ENCODE measurements around the gene SNORC.

DNA sequence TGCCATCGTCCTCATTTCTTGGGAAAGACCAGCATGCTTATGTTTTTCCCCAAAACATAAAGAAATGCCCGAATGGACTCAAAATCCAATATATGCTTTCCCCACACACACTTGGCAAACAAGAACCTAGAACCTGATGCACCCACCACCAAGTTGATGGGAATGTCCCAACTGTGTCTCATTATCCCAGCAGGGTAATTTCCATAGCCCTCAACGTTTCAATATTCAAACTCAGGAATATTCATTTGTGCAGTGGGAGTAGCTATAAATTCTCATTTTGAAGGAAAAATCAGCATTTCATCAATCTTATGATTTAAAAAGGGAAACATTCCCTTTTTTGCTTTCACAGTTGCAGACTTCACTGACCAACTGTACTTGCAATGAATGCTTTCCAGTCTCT, 50.7 kb downstream of the SNORC start:
- TF ChIP-seq, protein P1, sequence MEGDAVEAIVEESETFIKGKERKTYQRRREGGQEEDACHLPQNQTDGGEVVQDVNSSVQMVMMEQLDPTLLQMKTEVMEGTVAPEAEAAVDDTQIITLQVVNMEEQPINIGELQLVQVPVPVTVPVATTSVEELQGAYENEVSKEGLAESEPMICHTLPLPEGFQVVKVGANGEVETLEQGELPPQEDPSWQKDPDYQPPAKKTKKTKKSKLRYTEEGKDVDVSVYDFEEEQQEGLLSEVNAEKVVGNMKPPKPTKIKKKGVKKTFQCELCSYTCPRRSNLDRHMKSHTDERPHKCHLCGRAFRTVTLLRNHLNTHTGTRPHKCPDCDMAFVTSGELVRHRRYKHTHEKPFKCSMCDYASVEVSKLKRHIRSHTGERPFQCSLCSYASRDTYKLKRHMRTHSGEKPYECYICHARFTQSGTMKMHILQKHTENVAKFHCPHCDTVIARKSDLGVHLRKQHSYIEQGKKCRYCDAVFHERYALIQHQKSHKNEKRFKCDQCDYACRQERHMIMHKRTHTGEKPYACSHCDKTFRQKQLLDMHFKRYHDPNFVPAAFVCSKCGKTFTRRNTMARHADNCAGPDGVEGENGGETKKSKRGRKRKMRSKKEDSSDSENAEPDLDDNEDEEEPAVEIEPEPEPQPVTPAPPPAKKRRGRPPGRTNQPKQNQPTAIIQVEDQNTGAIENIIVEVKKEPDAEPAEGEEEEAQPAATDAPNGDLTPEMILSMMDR (IDR thresholded peaks at IDR 0.05; ENCODE audit: insufficient read depth, low read depth, low read length) = no peak
- TF ChIP-seq EZH2 (IDR thresholded peaks at IDR 0.05; ENCODE audit: insufficient read depth, low read length) = no peak
